IgD-negative memory B cell (primary cell): Measurements from ENCODE around the gene SEPTIN11. TPM values are rescaled to one million over a fixed set of nuclear protein-coding genes. Genes with fewer than 3 reads are reported as not detected.

Source experiments
- H3K27ac Mint-ChIP-seq, 3 donors: one replicate each; pipeline ENCODE4 v1.8.0; 2020 to 2022; ENCODE audit warnings: mild to moderate bottlenecking in 3 of 3, mixed read lengths in 3 of 3, moderate library complexity in 1 of 3
- H3K27me3 Mint-ChIP-seq: one replicate; pipeline ENCODE4 v1.8.0; 2021; ENCODE audit warnings: mixed read lengths
- H3K36me3 Mint-ChIP-seq: one replicate; pipeline ENCODE4 v1.8.0; 2020; ENCODE audit warnings: mild to moderate bottlenecking, mixed read lengths
- H3K4me1 Mint-ChIP-seq, 3 donors: one replicate each; pipeline ENCODE4 v1.8.0; 2020 to 2022; ENCODE audit warnings: mixed read lengths in 3 of 3, mild to moderate bottlenecking in 1 of 3
- H3K4me3 Mint-ChIP-seq, 4 donors: one replicate each; pipeline ENCODE4 v1.8.0; 2020 to 2022; ENCODE audit warnings: mild to moderate bottlenecking in 4 of 4, mixed read lengths in 4 of 4, moderate library complexity in 3 of 4
- H3K9me3 Mint-ChIP-seq, 3 donors: one replicate each; pipeline ENCODE4 v1.8.0; 2020 to 2021; ENCODE audit warnings: mixed read lengths in 3 of 3, mild to moderate bottlenecking in 1 of 3
- polyA plus RNA-seq: library from polyadenylated mRNA; unstranded; fragments of 300-500 nt; fragmentation: Illumina TruSeq; gene quantifications from one replicate; pipeline ENCODE4 v1.2.3, GENCODE V29; 2021

Gene SEPTIN11
- polyA plus RNA-seq, 1 donor from 2014 or later = 15.8 TPM

DNA sequence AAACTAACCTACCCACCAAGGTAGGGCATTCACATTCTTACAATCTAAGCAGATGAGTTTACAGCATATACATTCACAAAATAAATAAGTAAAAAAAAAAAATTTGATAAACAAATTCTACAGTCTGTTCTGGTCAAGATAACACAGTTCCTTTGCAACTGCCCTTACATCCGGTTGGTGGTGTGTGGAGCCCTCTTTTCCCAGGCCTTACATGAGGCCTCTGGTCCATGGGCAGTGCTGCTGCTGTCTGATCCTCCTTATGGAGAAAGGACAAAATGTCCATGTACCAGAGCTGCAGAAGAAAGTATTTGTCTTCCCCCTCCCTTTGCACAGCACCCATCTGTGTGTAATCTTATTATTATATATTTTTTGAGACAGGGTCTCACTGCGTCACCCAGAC, 2.2 kb upstream of the SEPTIN11 start:
- H3K9me3 Mint-ChIP-seq = peaks cover 0 to 2% (median 0%) of the 10 kb centered on the region in 3 donors
- H3K4me3 Mint-ChIP-seq = peak overlapping the region in 2 of 4 donors; percentile 50 to 92
- no peaks in the 10 kb centered on the region for H3K36me3 Mint-ChIP-seq
- H3K4me1 Mint-ChIP-seq = peaks cover 6 to 11% (median 11%) of the 10 kb centered on the region in 3 donors
- H3K27ac Mint-ChIP-seq = no peak overlapping the region
- no peaks in the 10 kb centered on the region for H3K27me3 Mint-ChIP-seq

GRCh38 chr4:76948443-76949275, 893 bp upstream of the SEPTIN11 start:
- no peaks in the 10 kb centered on the region for H3K36me3 Mint-ChIP-seq
- peak overlapping the region; percentile 88 to 97 (median 94) for H3K4me3 Mint-ChIP-seq
- no peaks in the 10 kb centered on the region for H3K9me3 Mint-ChIP-seq
- no peaks in the 10 kb centered on the region for H3K27me3 Mint-ChIP-seq
- peaks cover 6 to 11% (median 11%) of the 10 kb centered on the region in 3 donors for H3K4me1 Mint-ChIP-seq
- peak overlapping the region; percentile 50 to 85 (median 59) for H3K27ac Mint-ChIP-seq

GRCh38 chr4:76950052-76950955, 752 bp downstream of the SEPTIN11 start:
- Mint-ChIP-seq H3K4me3 (peak overlapping the region; percentile 88 to 97 (median 94)), H3K27ac (peak overlapping the region; percentile 73 to 92 (median 85)), H3K9me3 (no peaks in the 10 kb centered on the region), H3K4me1 (peaks cover 6 to 11% (median 11%) of the 10 kb centered on the region in 3 donors), H3K27me3 (no peaks in the 10 kb centered on the region), H3K36me3 (no peaks in the 10 kb centered on the region)

DNA sequence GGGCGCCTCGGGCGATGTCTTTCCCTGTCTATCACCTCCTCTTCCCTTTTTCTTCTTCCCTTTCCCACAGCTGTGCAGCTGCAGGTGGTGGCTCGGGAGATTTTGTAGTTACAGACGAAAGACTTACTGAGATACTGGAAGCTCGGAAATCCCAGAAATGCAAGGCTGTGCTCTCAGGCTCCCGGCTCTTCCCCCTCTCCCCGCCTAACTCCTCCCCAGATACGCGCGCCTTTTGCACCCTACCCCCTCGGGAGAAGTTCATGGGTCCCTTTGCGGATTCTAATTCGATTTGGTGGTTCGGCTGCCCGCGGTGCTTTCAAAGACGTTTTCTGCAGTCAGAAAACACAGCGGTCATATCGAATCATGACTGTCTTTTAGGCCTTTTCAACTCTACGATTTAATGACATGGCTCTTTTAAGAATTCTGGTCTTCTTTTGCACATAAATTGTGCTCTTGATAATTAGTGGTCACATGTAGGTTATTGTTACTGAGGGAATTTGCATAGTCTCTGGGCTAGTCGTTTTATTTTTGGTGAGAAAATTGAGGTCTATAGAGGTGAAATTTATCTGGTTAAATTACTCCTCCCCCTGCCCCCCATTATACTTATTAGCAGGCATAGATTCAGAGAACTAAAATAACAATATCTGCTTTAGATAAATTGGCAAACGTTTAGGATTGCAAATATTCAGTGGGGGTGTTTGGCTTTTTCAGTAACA, 1.6 kb downstream of the SEPTIN11 start:
- Mint-ChIP-seq H3K4me3 (peak overlapping the region; percentile 88 to 97 (median 94)), H3K27ac (peak overlapping the region; percentile 1 to 92 (median 85)), H3K36me3 (no peaks in the 10 kb centered on the region), H3K27me3 (no peaks in the 10 kb centered on the region), H3K4me1 (peaks cover 6 to 11% (median 11%) of the 10 kb centered on the region in 3 donors), H3K9me3 (no peaks in the 10 kb centered on the region)

- peaks cover 6 to 11% (median 11%) of the 10 kb centered on the region in 3 donors for H3K4me1 Mint-ChIP-seq
- H3K9me3 Mint-ChIP-seq = no peaks in the 10 kb centered on the region
- no peaks in the 10 kb centered on the region for H3K27me3 Mint-ChIP-seq
- peak overlapping the region in 2 of 4 donors; percentile 92 to 95 for H3K4me3 Mint-ChIP-seq
- H3K36me3 Mint-ChIP-seq = no peaks in the 10 kb centered on the region
- no peak overlapping the region for H3K27ac Mint-ChIP-seq
These were observed 2.1 kb downstream of the SEPTIN11 start for GRCh38 chr4:76951672-76952010.

GRCh38 chr4:76952071-76952470, 2.5 kb downstream of the SEPTIN11 start:
- Mint-ChIP-seq H3K4me3 (peak overlapping the region in 1 of 4 donors; percentile 78), H3K36me3 (no peaks in the 10 kb centered on the region), H3K9me3 (no peaks in the 10 kb centered on the region), H3K27ac (no peak overlapping the region), H3K27me3 (no peaks in the 10 kb centered on the region), H3K4me1 (peaks cover 6 to 11% (median 11%) of the 10 kb centered on the region in 3 donors)

DNA sequence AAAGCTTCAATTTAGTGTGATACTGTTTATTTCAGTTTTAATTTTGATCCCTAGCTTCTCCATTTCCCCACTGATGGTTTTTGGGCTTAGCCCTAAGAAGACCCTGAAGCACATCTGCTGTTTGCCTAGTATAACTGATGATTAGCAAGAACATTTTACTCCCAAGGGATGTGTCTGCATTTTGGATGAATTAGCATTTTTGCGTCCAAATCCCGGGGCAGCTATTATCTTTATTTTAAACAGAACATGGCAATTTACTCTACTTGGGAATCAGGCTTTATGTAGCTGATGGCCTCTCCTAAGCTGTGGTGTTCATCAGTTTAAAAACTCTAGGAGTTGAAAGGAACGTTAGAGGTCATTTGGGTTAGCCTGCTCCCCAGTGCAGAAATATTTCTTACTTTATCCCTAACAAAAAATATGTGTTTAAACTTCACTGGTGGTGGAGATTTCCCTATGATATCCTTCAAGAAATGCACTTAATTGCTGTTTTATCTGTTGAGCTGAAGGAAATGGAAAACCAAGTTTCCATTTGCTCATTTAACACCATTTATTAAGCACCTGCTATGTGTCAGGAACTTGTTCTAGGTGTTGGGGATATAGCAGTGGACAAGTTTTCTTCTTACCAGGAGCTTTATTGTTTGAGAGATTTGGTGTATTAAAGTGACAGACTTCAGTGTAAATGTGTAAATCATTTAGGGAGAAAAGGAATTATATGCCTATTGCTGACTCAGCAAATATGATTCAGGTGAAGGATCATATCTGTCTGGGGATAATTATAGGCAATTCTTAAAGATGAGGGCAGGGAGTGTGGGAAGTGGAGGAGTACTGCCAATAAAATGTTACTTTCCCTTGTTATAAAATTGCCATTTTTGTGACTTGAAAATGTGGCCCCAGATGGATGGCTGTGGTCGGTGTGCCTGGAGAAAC, 3.4 kb downstream of the SEPTIN11 start:
- Mint-ChIP-seq H3K36me3 (peaks cover 3% of the 10 kb centered on the region), H3K4me3 (peak overlapping the region in 1 of 4 donors; percentile 78), H3K4me1 (peaks cover 6 to 11% (median 11%) of the 10 kb centered on the region in 3 donors), H3K9me3 (no peaks in the 10 kb centered on the region), H3K27me3 (no peaks in the 10 kb centered on the region), H3K27ac (no peak overlapping the region)

GRCh38 chr4:76953956-76954355, 4.4 kb downstream of the SEPTIN11 start:
- Mint-ChIP-seq H3K27ac (no peak overlapping the region), H3K4me3 (peak overlapping the region in 1 of 4 donors; percentile 41), H3K4me1 (peaks cover 6 to 9% (median 6%) of the 10 kb centered on the region in 3 donors), H3K9me3 (no peaks in the 10 kb centered on the region), H3K36me3 (peaks cover 3% of the 10 kb centered on the region), H3K27me3 (no peaks in the 10 kb centered on the region)

DNA sequence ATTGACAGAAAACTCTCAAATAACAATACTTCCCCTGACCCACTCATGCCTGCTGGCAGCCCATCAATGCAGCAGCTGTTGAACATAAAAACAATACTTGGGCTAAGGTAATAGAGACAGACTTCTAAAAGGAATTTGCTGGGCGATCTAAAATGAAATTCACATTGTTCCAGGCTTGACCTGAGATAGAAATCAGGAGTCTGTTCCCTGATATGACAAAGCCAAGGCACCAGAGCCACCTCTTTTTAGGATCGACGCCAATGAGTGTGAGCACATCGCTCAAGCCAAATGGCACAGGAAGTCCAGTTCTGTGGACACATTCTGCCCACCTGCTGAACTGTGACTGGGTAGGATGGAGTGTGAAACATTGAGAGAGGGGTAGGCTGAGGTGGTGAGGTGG, 4.9 kb downstream of the SEPTIN11 start:
- Mint-ChIP-seq H3K4me3 (peak overlapping the region in 1 of 4 donors; percentile 41), H3K27me3 (no peaks in the 10 kb centered on the region), H3K9me3 (no peaks in the 10 kb centered on the region), H3K36me3 (peaks cover 5% of the 10 kb centered on the region), H3K27ac (peak overlapping the region in 1 of 3 donors; percentile 15), H3K4me1 (peaks cover 6 to 9% (median 6%) of the 10 kb centered on the region in 3 donors)

DNA sequence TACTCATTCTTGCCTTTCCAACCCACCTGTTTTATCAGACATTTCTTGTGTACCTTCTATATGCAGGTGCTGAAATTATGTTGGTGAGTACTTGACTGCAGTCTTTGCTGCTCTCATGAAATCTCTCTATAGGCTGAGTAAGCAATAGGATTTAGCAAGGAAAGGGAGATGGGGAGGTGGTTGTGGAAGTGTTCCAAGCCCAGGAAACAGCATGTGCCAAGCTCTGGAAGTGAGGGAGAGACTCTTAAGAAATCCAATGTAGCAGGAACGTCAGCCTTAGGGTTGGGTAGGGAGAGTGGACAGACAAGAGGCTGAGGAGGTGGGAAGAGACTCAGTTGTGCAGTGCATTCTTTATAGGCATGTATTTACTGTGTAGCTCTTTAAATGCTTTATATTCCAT, 5.6 kb downstream of the SEPTIN11 start:
- Mint-ChIP-seq H3K9me3 (no peaks in the 10 kb centered on the region), H3K4me3 (no peak overlapping the region), H3K27ac (no peak overlapping the region), H3K36me3 (peaks cover 5% of the 10 kb centered on the region), H3K27me3 (no peaks in the 10 kb centered on the region), H3K4me1 (peaks cover 6 to 9% (median 6%) of the 10 kb centered on the region in 3 donors)

DNA sequence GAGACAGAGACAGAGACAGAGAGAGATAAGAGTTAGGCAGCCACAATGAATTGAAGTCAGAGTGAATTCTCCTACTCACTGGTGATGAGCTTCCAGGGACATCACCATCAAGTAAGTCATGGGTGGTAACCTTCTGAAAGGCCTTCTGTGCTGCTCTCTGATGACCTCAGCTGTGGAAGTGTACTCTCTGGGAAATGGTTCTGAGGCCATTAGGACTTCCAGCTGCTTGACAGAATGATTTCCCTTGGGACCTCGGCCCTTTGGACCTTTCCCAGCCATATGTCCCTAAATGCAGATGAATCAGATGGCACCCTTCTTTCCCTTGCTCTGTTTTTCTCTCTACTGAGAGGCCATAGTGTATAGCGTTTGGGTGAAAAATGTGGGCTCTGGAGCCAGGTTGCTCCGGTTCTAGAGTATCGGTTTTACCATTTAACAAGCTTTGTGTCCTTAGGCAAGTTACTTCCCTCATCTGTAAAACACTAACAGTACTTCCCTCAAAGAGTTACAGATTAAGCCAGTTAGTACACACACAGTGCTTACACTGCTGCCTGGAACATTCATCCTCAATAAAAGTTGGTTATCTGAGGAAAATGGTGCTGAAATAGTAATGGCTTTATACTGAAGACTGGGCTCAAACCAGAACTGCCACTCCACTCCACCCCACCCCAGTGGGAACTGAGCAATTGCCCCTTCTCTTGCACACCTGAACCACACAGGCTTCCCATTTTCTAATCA, 7.6 kb downstream of the SEPTIN11 start:
- Mint-ChIP-seq H3K27ac (peak overlapping the region in 1 of 3 donors; percentile 81), H3K4me1 (peaks cover 0 to 2% (median 0%) of the 10 kb centered on the region in 3 donors), H3K9me3 (no peaks in the 10 kb centered on the region), H3K36me3 (peaks cover 5% of the 10 kb centered on the region), H3K27me3 (no peaks in the 10 kb centered on the region), H3K4me3 (no peak overlapping the region)

DNA sequence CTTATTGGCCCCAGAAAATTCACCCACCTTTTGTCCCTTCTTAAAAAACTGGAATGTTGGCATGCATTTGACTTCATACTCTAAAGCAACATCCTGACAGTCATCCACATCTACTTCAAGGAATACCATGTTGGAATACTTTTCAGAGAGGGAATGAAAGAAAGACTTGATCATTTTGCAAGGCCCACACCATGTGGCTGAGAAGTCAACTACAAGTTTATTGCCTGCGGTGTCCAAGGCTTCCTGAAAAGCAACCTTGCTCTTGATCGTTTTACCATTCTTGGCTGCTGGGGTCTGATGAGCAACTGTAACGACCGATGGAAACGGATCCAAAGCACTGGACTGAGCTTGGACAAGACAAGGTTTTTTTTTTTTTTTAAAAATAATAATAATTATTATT, 9.3 kb downstream of the SEPTIN11 start:
- H3K9me3 Mint-ChIP-seq = no peaks in the 10 kb centered on the region
- H3K4me3 Mint-ChIP-seq = no peak overlapping the region
- peaks cover 5% of the 10 kb centered on the region for H3K36me3 Mint-ChIP-seq
- H3K4me1 Mint-ChIP-seq = peaks cover 0 to 2% (median 0%) of the 10 kb centered on the region in 3 donors
- no peak overlapping the region for H3K27ac Mint-ChIP-seq
- H3K27me3 Mint-ChIP-seq = no peaks in the 10 kb centered on the region

- Mint-ChIP-seq H3K27me3 (no peaks in the 10 kb centered on the region), H3K27ac (no peak overlapping the region), H3K36me3 (peaks cover 5% of the 10 kb centered on the region), H3K4me3 (no peak overlapping the region), H3K9me3 (peaks cover 0 to 4% (median 0%) of the 10 kb centered on the region in 3 donors), H3K4me1 (peaks cover 0 to 2% (median 0%) of the 10 kb centered on the region in 3 donors)
These were observed 10.5 kb downstream of the SEPTIN11 start for GRCh38 chr4:76960014-76960413.
